Measurements from ENCODE around the gene DGKD.
"Not testable (repeated sequence)": the region's sequence is repeated elsewhere in the genome, so short reads cannot be mapped to it uniquely, and the experiment has no call there.

The DGKD gene

GRCh38 chr2:233332125-233332524 lies 22.2 kb upstream of the DGKD start:
- TF ChIP-seq POLR2AphosphoS5 (IDR thresholded peaks at IDR 0.05; ENCODE audit: low read depth): no peak
- TF ChIP-seq CTCF (IDR thresholded peaks at IDR 0.05; ENCODE audit: insufficient read depth, low read length): no peak
- TF ChIP-seq SPI1 (IDR thresholded peaks at IDR 0.05; ENCODE audit: borderline replicate concordance, low read depth): no peak
- no peak for TF ChIP-seq GABPA (IDR thresholded peaks at IDR 0.05; ENCODE audit: low read depth)
- TF ChIP-seq, protein P1, sequence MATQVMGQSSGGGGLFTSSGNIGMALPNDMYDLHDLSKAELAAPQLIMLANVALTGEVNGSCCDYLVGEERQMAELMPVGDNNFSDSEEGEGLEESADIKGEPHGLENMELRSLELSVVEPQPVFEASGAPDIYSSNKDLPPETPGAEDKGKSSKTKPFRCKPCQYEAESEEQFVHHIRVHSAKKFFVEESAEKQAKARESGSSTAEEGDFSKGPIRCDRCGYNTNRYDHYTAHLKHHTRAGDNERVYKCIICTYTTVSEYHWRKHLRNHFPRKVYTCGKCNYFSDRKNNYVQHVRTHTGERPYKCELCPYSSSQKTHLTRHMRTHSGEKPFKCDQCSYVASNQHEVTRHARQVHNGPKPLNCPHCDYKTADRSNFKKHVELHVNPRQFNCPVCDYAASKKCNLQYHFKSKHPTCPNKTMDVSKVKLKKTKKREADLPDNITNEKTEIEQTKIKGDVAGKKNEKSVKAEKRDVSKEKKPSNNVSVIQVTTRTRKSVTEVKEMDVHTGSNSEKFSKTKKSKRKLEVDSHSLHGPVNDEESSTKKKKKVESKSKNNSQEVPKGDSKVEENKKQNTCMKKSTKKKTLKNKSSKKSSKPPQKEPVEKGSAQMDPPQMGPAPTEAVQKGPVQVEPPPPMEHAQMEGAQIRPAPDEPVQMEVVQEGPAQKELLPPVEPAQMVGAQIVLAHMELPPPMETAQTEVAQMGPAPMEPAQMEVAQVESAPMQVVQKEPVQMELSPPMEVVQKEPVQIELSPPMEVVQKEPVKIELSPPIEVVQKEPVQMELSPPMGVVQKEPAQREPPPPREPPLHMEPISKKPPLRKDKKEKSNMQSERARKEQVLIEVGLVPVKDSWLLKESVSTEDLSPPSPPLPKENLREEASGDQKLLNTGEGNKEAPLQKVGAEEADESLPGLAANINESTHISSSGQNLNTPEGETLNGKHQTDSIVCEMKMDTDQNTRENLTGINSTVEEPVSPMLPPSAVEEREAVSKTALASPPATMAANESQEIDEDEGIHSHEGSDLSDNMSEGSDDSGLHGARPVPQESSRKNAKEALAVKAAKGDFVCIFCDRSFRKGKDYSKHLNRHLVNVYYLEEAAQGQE (IDR thresholded peaks at IDR 0.05; ENCODE audit: insufficient replicate concordance, low read depth): no peak
- Histone ChIP-seq H3K27me3 (ENCODE audit: insufficient read depth, poor library complexity, severe bottlenecking) (no peaks in the 10 kb centered on the region), H3K27ac (replicated peaks) (peak overlapping the region; percentile 87), H3K4me3 (replicated peaks; ENCODE audit: insufficient read depth, low read length) (no peak overlapping the region)
- DNase-seq (ENCODE audit: low read depth in 1 of 2, low spot score in 1 of 2): no peak

GRCh38 chr2:233334915-233335314 lies 19.4 kb upstream of the DGKD start:
- TF ChIP-seq GABPA (IDR thresholded peaks at IDR 0.05; ENCODE audit: low read depth): no peak
- no peak for TF ChIP-seq CTCF (IDR thresholded peaks at IDR 0.05; ENCODE audit: insufficient read depth, low read length)
- no peak for TF ChIP-seq POLR2AphosphoS5 (IDR thresholded peaks at IDR 0.05; ENCODE audit: low read depth)
- TF ChIP-seq SPI1 (IDR thresholded peaks at IDR 0.05; ENCODE audit: borderline replicate concordance, low read depth): no peak
- TF ChIP-seq, protein P1 (IDR thresholded peaks at IDR 0.05; ENCODE audit: insufficient replicate concordance, low read depth): no peak
- Histone ChIP-seq H3K27ac (replicated peaks) (no peak overlapping the region), H3K4me3 (replicated peaks; ENCODE audit: insufficient read depth, low read length) (no peak overlapping the region), H3K27me3 (ENCODE audit: insufficient read depth, poor library complexity, severe bottlenecking) (no peaks in the 10 kb centered on the region)
- DNase-seq (ENCODE audit: low read depth in 1 of 2, low spot score in 1 of 2): no peak

- H3K27ac ChIP-seq (replicated peaks); H3K27me3 ChIP-seq (ENCODE audit: insufficient read depth, poor library complexity, severe bottlenecking); DNase-seq (ENCODE audit: low read depth in 1 of 2, low spot score in 1 of 2); H3K4me3 ChIP-seq (replicated peaks; ENCODE audit: insufficient read depth, low read length): not testable (repeated sequence)
Measured at GRCh38 chr2:233336091-233336490, 18.2 kb upstream of the DGKD start.

DNA sequence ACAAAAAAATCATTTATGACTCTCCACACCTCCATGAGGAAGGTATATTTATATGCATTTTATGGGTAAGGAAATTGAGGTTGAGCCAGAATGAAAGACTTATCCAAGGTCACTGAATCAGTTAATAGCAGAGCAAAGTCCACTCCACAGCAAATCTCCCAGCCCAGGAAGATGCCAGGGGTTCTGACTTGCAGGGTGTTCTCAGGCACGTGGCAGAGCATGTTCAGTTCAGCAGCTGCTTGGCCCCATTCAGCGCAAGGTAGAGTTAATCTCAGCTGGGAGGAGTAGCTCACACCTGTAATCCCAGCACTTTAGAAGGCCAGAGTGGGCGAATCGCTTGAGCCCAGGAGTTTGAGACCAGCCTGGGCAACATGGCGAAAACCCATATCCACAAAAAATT lies 17.8 kb upstream of the DGKD start:
- Histone ChIP-seq H3K27me3 (ENCODE audit: insufficient read depth, poor library complexity, severe bottlenecking) (no peaks in the 10 kb centered on the region), H3K27ac (replicated peaks) (no peak overlapping the region), H3K4me3 (replicated peaks; ENCODE audit: insufficient read depth, low read length) (no peak overlapping the region)
- DNase-seq (ENCODE audit: low read depth in 1 of 2, low spot score in 1 of 2): no peak
- TF ChIP-seq GABPA (IDR thresholded peaks at IDR 0.05; ENCODE audit: low read depth) (no peak), CTCF (IDR thresholded peaks at IDR 0.05; ENCODE audit: insufficient read depth, low read length) (no peak), SPI1 (IDR thresholded peaks at IDR 0.05; ENCODE audit: borderline replicate concordance, low read depth) (no peak), POLR2AphosphoS5 (IDR thresholded peaks at IDR 0.05; ENCODE audit: low read depth) (no peak)
- TF ChIP-seq, protein P1 (IDR thresholded peaks at IDR 0.05; ENCODE audit: insufficient replicate concordance, low read depth): no peak
